ENCODE measurements around the gene DCUN1D1. TPM values are rescaled to one million over a fixed set of nuclear protein-coding genes. Genes with fewer than 3 reads are reported as not detected.
A peak's percentile ranks its signal among the peaks of the same experiment; 100 is the strongest.

Gene DCUN1D1
- total RNA-seq, 2 experiments from 2014 or later, result 54.6 to 65.0 TPM

DNA sequence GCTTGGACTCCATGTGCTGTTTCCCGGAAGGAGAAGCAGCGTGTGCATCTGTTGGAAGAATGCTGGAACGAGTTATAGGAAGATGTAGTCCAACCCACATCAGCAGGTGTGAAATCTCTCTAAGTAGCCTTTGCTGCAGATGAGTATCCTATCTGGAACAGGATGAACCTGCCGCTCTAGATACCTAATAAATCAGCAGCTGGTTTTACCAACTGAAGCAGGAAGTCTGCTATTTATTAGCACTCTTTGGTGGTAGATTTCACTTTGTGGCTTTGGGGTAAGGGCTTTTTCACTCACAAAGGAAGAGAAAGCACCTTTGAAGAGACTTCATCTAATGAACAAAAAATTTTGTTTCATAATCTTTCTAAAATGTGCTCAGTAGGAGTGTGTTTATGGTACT, 66.4 kb downstream of the DCUN1D1 start:
- peaks cover 58% of the 10 kb centered on the region for H3K4me1 Mint-ChIP-seq
- ATAC-seq (peak; percentile 46), DNase-seq (no peak)
- H3K9me3 Mint-ChIP-seq (ENCODE audit: low read depth), result no peaks in the 10 kb centered on the region
- H3K36me3 Mint-ChIP-seq, result peaks cover 37% of the 10 kb centered on the region
- no peaks in the 10 kb centered on the region for H3K27me3 Mint-ChIP-seq
- H3K4me3 Mint-ChIP-seq, result peak overlapping the region; percentile 31
- peak overlapping the region; percentile 86 for H3K27ac Mint-ChIP-seq
- CTCF ChIA-PET, result interaction anchor here (1.4 to 1.5 kb wide), 2 partner anchors 9 to 200 kb away, joined by 3 to 5 read pairs; no protein-coding TSS in a partner anchor

DNA sequence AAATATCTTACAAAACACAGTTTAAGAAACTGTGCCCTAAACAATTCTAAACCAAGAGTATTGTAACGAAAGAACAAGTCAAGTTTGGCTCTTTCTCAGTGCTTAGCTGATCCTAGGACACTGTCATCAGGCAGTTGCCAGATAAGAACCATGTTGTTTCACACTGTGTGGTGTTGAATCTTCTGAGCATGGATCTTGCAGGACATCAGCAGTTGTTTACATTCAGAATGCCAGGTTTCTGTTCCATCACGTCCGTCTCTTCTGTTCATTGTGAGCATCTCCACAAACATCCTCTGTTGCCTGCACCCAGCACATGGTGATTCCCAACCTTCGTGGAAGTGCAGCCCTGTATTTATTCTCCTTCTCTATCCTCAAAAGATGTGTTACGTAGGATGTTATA, 67.9 kb downstream of the DCUN1D1 start:
- Mint-ChIP-seq H3K36me3 (peaks cover 34% of the 10 kb centered on the region), H3K4me1 (peaks cover 60% of the 10 kb centered on the region), H3K27me3 (no peaks in the 10 kb centered on the region), H3K9me3 (ENCODE audit: low read depth) (no peaks in the 10 kb centered on the region), H3K27ac (peak overlapping the region; percentile 80), H3K4me3 (no peak overlapping the region)
- DNase-seq, result no peak
- CTCF ChIA-PET, result interaction anchor here (0.7 to 4.0 kb wide), 2 partner anchors 186 to 188 kb away, joined by 3 to 24 read pairs; partner anchors contain the start of gene MCCC1
- ATAC-seq, result no peak

DNA sequence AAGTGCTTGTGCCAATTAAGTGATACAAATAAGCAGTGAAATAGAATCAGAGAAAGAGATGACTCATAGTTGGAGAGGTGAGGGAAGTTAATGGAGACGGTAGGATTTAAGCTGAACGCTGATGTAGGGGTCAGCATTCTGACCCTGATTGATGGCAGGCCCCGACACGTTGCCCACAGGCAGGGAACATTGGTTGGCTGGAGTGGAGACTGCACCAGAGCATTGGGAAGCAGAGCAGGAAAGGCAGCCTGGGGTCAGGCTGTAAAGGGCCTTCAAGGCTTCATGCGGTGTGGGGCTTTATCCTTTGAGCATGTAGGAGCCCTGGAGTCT, 68.6 kb downstream of the DCUN1D1 start:
- CTCF ChIA-PET, result interaction anchor here (1.0 to 4.0 kb wide), 3 partner anchors 10 to 186 kb away, joined by 3 to 24 read pairs (median 4); partner anchors contain the start of gene MCCC1
- DNase-seq (no peak), ATAC-seq (peak; percentile 20)
- Mint-ChIP-seq H3K36me3 (peaks cover 34% of the 10 kb centered on the region), H3K27ac (peak overlapping the region; percentile 80), H3K9me3 (ENCODE audit: low read depth) (no peaks in the 10 kb centered on the region), H3K4me3 (no peak overlapping the region), H3K4me1 (peaks cover 60% of the 10 kb centered on the region), H3K27me3 (no peaks in the 10 kb centered on the region)

DNA sequence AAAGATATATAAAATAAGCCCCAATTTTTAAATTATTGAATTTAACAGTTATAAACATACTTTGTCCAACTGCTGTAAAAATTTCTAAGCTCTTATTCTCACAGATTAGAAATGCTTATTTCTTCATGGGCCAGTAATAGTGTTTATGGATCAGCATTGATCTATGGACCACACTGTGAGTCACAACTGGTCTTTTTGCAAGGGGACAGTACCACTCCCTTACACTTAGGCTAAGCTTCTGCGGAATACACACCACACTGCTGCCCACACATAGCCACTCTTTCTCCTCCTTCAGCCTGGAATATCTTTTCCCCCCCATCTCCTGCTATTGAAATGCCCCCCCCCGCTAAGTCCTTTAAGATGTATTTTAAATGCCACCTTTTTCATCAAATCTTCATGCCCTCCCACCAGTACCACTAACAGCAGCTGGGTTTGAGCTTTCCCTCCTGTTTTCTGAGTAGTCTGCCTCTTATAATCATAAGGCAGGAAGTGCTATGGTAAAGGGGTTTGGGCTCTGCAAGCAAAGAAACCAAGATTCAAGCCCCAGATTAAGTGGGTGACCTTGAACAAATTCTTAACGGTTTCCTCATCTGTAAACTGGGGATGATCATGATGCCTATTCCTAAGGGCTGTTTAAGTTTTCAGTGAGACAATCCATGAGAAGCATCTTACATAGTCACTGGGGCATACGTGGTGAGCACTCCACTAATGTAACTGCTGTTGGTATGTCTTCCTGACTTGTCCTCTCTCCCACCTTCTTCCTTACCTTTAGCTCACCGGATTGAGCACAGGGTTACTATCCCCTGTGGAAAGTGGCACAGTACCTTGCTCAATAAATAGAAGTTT, 69.2 kb downstream of the DCUN1D1 start:
- Mint-ChIP-seq H3K9me3 (ENCODE audit: low read depth) (no peaks in the 10 kb centered on the region), H3K36me3 (peaks cover 36% of the 10 kb centered on the region), H3K27ac (peak overlapping the region; percentile 80), H3K27me3 (no peaks in the 10 kb centered on the region), H3K4me3 (peak overlapping the region; percentile 9), H3K4me1 (peaks cover 60% of the 10 kb centered on the region)
- peak; percentile 56 for DNase-seq
- peak; percentile 64 for ATAC-seq
- CTCF ChIA-PET, result interaction anchor here (0.6 to 4.0 kb wide), 15 partner anchors 9 to 197 kb away, joined by 3 to 24 read pairs (median 4); partner anchors contain the start of gene MCCC1

DNA sequence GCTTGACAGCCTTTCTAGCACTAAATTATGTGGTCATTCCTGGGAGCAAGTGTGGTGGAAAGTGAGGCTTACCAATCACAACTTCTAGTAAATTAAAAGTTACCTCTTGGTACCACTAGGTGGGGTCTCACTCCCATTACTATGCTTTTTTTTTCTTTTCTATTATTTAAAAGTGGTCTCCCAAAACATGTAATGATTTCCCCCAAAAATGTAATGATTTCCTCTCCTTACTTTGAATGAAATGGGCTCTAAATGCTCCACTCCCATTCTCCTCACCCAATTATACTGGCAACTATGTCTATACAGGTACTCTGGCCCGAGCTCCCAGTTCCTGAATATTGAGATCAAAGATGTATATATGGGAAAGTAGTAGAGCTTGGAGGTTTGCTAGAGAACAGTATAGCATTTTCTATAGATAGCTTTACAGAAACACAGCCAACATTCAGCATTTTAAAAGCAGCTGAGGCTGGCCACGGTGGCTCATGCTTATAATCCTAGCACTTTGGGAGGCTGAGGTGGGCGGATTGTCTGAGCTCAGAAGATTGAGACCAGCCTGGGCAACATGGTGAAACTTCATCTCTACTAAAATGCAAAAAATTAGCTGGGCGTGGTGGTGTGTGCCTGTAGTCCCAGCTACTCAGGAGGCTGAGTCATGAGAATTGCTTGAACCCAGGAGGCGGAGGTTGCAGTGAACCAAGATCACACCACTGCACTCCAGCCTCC, 70.9 kb downstream of the DCUN1D1 start:
- CTCF ChIA-PET, result interaction anchor here (0.5 to 4.0 kb wide), 22 partner anchors 11 to 651 kb away, joined by 3 to 24 read pairs (median 4); partner anchors contain the start of gene MCCC1
- H3K27ac Mint-ChIP-seq, result peak overlapping the region; percentile 68

DNA sequence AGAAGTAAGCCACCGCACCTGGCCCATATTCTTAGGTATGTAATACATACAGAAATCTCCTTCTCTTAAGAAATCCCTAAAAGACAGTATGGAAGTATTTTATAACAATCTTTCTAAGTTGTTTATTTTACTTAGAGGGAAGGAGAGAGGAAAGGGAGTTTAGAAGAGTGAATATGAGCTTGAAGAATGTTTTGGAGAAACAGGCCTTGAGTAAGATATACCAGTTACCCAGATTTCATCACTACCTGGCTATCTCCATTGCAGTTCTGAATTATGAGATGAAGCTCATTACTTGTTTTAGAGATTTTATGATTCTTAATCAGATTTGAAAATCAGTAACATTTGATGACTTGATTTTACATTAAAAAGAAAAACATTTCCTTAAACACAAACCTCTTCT, 71.9 kb downstream of the DCUN1D1 start:
- H3K27me3 Mint-ChIP-seq, result no peaks in the 10 kb centered on the region
- no peak for DNase-seq
- H3K27ac Mint-ChIP-seq, result no peak overlapping the region
- no peak for ATAC-seq
- no peaks in the 10 kb centered on the region for H3K9me3 Mint-ChIP-seq (ENCODE audit: low read depth)
- peaks cover 23% of the 10 kb centered on the region for H3K36me3 Mint-ChIP-seq
- H3K4me3 Mint-ChIP-seq, result no peak overlapping the region
- H3K4me1 Mint-ChIP-seq, result peaks cover 44% of the 10 kb centered on the region
- CTCF ChIA-PET, result interaction anchor here (1.6 to 4.0 kb wide), 3 partner anchors 54 to 190 kb away, joined by 4 to 24 read pairs (median 8); partner anchors contain the start of gene MCCC1

More for the DNA sequence above, 70.9 kb downstream of the DCUN1D1 start:
- DNase-seq (peak; percentile 49), ATAC-seq (peak; percentile 24)
- Mint-ChIP-seq H3K27me3 (no peaks in the 10 kb centered on the region), H3K4me1 (peaks cover 52% of the 10 kb centered on the region), H3K36me3 (peaks cover 28% of the 10 kb centered on the region), H3K9me3 (ENCODE audit: low read depth) (no peaks in the 10 kb centered on the region), H3K4me3 (no peak overlapping the region)

DNA sequence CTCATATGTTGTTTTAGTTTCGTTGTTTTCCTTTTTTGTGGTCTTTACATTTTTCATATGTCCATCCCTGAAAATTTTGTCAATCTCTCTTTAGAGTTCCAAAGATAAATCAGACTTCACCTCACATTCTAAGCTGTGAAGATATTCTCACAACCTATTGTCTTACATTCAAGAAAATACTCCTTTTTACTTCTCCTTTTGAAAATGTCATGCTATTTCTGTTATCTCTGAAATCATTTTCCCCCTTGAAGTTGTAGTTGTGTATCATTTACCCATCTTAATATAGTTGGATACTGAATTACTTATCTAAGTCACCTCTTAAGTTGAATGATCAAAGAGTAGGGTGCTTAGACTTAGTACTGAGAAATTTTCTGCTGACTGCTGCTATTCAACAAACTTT, 74.3 kb downstream of the DCUN1D1 start:
- DNase-seq (no peak), ATAC-seq (no peak)
- H3K4me3 Mint-ChIP-seq, result no peak overlapping the region
- peaks cover 21% of the 10 kb centered on the region for H3K4me1 Mint-ChIP-seq
- H3K9me3 Mint-ChIP-seq (ENCODE audit: low read depth), result no peaks in the 10 kb centered on the region
- H3K27me3 Mint-ChIP-seq, result no peaks in the 10 kb centered on the region
- peak overlapping the region; percentile 1 for H3K27ac Mint-ChIP-seq
- H3K36me3 Mint-ChIP-seq, result peaks cover 17% of the 10 kb centered on the region
- CTCF ChIA-PET, result no interaction called here

DNA sequence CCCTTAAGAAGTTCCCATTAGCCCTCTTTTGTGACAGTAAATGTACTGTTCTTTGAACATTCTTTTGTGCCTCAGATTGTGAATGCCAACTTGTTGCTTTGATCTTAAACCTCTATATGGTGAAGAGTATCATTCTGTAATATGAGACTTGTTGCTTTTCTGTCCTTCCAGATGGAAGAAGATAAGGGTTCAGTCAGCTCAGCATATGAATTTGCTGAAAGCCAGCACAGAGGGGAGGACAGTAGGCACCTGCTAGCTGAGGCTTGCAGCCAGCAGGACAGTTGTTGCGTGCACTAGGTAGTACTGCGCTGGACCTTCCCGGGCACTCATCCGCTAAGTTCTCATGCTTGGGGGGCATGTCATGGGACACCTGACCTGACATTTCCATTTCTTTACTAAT, 74.7 kb downstream of the DCUN1D1 start:
- no peaks in the 10 kb centered on the region for H3K27me3 Mint-ChIP-seq
- CTCF ChIA-PET, result interaction anchor here (1.1 kb wide), 1 partner anchor 14 kb away, joined by 3 read pairs; no protein-coding TSS in a partner anchor
- DNase-seq (no peak), ATAC-seq (no peak)
- H3K4me1 Mint-ChIP-seq, result peaks cover 17% of the 10 kb centered on the region
- peaks cover 17% of the 10 kb centered on the region for H3K36me3 Mint-ChIP-seq
- peak overlapping the region; percentile 29 for H3K27ac Mint-ChIP-seq
- no peaks in the 10 kb centered on the region for H3K9me3 Mint-ChIP-seq (ENCODE audit: low read depth)
- H3K4me3 Mint-ChIP-seq, result no peak overlapping the region

DNA sequence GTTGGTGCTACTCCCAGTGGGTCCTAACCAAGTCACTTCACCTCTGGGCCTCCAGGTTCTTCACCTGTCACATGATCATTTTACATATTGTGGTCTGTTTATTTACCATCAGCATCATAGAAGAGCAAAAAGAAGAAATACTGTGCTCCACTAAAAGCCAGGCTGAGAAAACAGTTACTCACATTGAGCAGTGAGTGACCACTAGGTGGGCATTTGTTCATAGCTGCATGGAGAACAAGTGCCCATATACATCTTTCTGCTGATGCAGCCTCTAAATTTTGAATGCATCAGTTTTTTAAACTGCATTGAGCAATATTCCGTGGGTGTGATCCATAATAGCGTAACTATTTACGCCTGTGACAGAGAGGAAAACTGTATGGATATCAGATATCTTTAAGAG, 76.2 kb downstream of the DCUN1D1 start:
- ATAC-seq, result no peak
- Mint-ChIP-seq H3K27ac (no peak overlapping the region), H3K4me1 (peaks cover 4% of the 10 kb centered on the region), H3K27me3 (no peaks in the 10 kb centered on the region), H3K36me3 (peaks cover 21% of the 10 kb centered on the region), H3K9me3 (ENCODE audit: low read depth) (no peaks in the 10 kb centered on the region), H3K4me3 (no peak overlapping the region)
- CTCF ChIA-PET, result interaction anchor here (0.8 to 1.3 kb wide), 3 partner anchors 9 to 111 kb away, joined by 3 to 5 read pairs (median 3); partner anchors contain the start of gene ATP11B
- no peak for DNase-seq

DNA sequence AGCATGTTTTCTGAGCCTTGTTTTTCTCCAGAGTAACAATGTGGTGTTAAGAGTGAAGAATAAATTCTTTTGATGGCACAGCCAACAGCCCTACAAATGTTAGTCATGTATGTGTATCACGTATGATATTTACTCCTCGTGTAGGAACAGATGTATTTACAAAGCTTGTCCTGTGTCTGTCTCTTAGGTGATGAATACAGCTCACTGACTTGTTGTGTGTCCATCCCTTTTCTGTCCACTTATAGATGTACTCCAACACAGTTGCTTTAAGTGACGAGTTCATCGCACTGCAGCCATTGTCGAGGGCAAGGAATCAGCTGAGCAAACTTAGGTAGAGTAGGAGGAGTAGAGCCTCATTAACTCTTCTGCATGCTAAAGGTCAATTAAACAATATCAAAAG, 78.1 kb downstream of the DCUN1D1 start:
- Mint-ChIP-seq H3K9me3 (ENCODE audit: low read depth) (no peaks in the 10 kb centered on the region), H3K27ac (no peak overlapping the region)
- CTCF ChIA-PET, result interaction anchor here (1.1 to 1.2 kb wide), 2 partner anchors 9 to 15 kb away, joined by 3 to 4 read pairs; no protein-coding TSS in a partner anchor

DNA sequence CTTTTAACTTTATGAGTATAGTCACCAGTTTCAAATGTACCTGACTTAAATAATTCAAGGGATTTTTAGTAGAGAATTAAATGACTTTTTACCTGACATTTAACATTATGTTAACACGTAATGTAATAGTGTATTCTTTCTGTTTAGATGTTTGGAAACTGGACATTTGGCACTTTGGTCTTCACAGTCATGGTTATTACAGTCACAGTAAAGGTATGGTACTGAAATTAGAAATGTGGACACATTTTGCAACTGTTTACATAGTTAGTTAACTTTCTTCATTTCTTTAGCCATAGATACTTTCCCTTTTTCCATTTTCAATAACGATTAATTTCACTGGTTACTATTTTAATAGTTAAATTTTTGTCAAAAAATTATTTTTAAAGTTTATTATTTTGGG, 83.8 kb downstream of the DCUN1D1 start:
- no peaks in the 10 kb centered on the region for H3K4me1 Mint-ChIP-seq
- CTCF ChIA-PET, result no interaction called here
- no peak overlapping the region for H3K4me3 Mint-ChIP-seq
- DNase-seq (no peak), ATAC-seq (no peak)
- no peaks in the 10 kb centered on the region for H3K27me3 Mint-ChIP-seq
- peaks cover 36% of the 10 kb centered on the region for H3K36me3 Mint-ChIP-seq
- H3K9me3 Mint-ChIP-seq (ENCODE audit: low read depth), result no peaks in the 10 kb centered on the region
- H3K27ac Mint-ChIP-seq, result no peak overlapping the region

More for the DNA sequence above, 78.1 kb downstream of the DCUN1D1 start:
- DNase-seq (no peak), ATAC-seq (no peak)
- no peaks in the 10 kb centered on the region for H3K4me1 Mint-ChIP-seq
- no peak overlapping the region for H3K4me3 Mint-ChIP-seq
- H3K27me3 Mint-ChIP-seq, result no peaks in the 10 kb centered on the region
- peaks cover 24% of the 10 kb centered on the region for H3K36me3 Mint-ChIP-seq

DNA sequence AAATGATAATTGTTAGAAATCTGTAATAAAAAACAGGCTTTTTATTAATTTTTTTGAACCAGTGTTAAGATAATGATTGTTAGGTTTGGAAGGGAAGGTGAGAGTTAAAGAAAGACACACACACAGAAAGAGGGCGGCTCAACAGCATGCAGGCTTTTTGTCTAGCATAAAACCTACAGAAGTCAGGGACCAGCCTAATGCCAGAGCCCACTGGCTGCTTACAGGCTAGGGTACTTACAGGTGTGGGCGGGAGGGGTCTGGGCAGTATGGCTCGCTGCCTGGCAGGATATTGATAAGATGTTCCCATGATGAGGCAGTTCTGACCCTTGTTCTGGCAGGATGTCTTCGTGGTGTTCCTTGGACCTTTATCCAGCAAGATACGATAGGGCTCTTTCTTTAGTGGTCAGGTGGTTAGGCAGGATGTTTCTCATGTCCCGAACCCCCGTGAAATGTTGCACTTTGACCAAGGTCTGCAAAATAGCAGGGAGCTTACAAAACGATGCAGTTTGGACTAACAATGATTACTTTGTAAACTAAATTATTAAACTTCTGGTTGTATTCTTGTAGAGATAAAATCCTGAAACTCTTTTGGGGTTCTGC, 84.7 kb downstream of the DCUN1D1 start:
- ATAC-seq, result no peak
- Mint-ChIP-seq H3K27ac (no peak overlapping the region), H3K4me1 (no peaks in the 10 kb centered on the region), H3K9me3 (ENCODE audit: low read depth) (no peaks in the 10 kb centered on the region), H3K36me3 (peaks cover 38% of the 10 kb centered on the region), H3K4me3 (no peak overlapping the region), H3K27me3 (no peaks in the 10 kb centered on the region)
- CTCF ChIA-PET, result no interaction called here
- no peak for DNase-seq

DNA sequence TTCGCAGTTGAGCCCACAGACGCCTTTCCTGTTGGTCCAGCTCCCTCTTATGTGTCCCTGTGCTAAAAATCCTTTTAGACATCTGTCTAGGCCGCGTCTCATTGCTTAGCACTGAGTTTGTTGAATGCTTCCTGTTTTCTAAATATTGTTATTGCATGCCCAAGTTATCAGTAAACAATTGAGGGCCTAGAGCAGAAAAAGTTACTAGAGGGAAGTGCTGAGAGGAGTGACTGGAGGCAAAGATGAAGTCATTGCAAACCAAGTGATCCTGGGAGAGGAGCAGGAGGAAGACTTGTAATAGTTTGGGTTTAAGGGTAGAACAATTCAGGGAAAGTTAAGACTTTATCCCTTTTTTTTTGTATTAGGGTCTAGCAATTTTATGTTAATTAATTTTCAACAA, 88.1 kb downstream of the DCUN1D1 start:
- no peaks in the 10 kb centered on the region for H3K27me3 Mint-ChIP-seq
- H3K27ac Mint-ChIP-seq, result no peak overlapping the region
- H3K4me1 Mint-ChIP-seq, result no peaks in the 10 kb centered on the region
- H3K9me3 Mint-ChIP-seq (ENCODE audit: low read depth), result no peaks in the 10 kb centered on the region
- CTCF ChIA-PET, result interaction anchor here (1.7 kb wide), 1 partner anchor 207 kb away, joined by 3 read pairs; the partner anchor contains the start of gene MCCC1
- DNase-seq, result no peak
- H3K36me3 Mint-ChIP-seq, result peaks cover 44% of the 10 kb centered on the region
- ATAC-seq, result no peak
- H3K4me3 Mint-ChIP-seq, result no peak overlapping the region

All from activated CD8-positive, alpha-beta memory T cell treated with anti-CD3 and anti-CD28 coated beads, Interleukin-2, amount 10 ng/mL, durations not matched to agents 7 days and 5 days (primary cell).